HepG2 (cell line): Measurements from ENCODE around the gene INKA1. TPM values are rescaled to one million over a fixed set of nuclear protein-coding genes. Genes with fewer than 3 reads are reported as not detected.

Experiments used
- ATF7 ChIP-seq, 2 experiments: fragments of 450-650 bp in 1 of 2; sonication (generic) in 1 of 2; formaldehyde crosslinking in 1 of 2; IDR thresholded peaks; 2 replicates each; pipeline versions ENCODE4 v1.4.0 to v1.6.1; 2016 to 2020; ENCODE audit warnings: antibody characterized with exemption in 1 of 2, mild to moderate bottlenecking in 1 of 2, missing genetic modification reagents in 1 of 2
- CBFB ChIP-seq: sonication (generic); formaldehyde crosslinking; IDR thresholded peaks from 2 replicates; pipeline ENCODE4 v1.4.0; 2020; ENCODE audit warnings: missing genetic modification reagents
- KDM3A ChIP-seq: IDR thresholded peaks from 2 replicates; pipeline ENCODE4 v1.6.1; 2018; ENCODE audit warnings: low read depth, missing compliant biosample characterization
- NFRKB ChIP-seq: fragments of 450-650 bp; IDR thresholded peaks from 2 replicates; pipeline ENCODE4 v1.6.1; 2017
- PAWR ChIP-seq: sonication (generic); formaldehyde crosslinking; IDR thresholded peaks from 2 replicates; pipeline ENCODE4 v1.4.0; 2020; ENCODE audit warnings: missing genetic modification reagents, mild to moderate bottlenecking, borderline replicate concordance
- PPARG ChIP-seq: conservative IDR thresholded peaks from 2 replicates; pipeline ENCODE4 v1.6.1; 2016; ENCODE audit warnings: missing biosample characterization, missing genetic modification reagents
- XBP1 ChIP-seq: sonication (generic); formaldehyde crosslinking; IDR thresholded peaks from 2 replicates; pipeline ENCODE4 v1.5.0; 2020; ENCODE audit warnings: missing genetic modification reagents
- ZFP1 ChIP-seq: IDR thresholded peaks from 2 replicates; pipeline ENCODE4 v1.6.1; 2016
- ZKSCAN8 ChIP-seq: IDR thresholded peaks from 2 replicates; pipeline ENCODE4 v1.6.1; 2016; ENCODE audit warnings: borderline replicate concordance, missing genetic modification reagents, missing compliant biosample characterization
- ZNF530 ChIP-seq: sonication (generic); formaldehyde crosslinking; IDR thresholded peaks from 2 replicates; pipeline ENCODE4 v1.5.0; 2020; ENCODE audit warnings: low read depth, mild to moderate bottlenecking, missing genetic modification reagents
- ZNF850 ChIP-seq: sonication (generic); formaldehyde crosslinking; conservative IDR thresholded peaks from 2 replicates; pipeline ENCODE4 v1.9.0; 2021; ENCODE audit warnings: mild to moderate bottlenecking, missing genetic modification reagents
- polyA plus RNA-seq, 8 experiments: library from polyadenylated mRNA; depleted of rRNA in 3 of 8; stranded (reverse) in 7 of 8; unstranded in 1 of 8; fragments of >200 nt; fragmentation: Illumina TruSeq in 4 of 8; extraction: Trizol in 4 of 8; gene quantifications; 2 replicates each; pipeline versions ENCODE4 v1.2.1 to v1.2.3, GENCODE V29; 2011 to 2016; ENCODE audit warnings: low read depth in 4 of 8, missing spikeins in 1 of 8, mixed read lengths in 1 of 8; ENCODE audit not compliant: insufficient read depth in 1 of 8
- total RNA-seq, 5 experiments: library from RNA; depleted of rRNA; stranded (reverse); fragments of >200 nt; fragmentation: Illumina TruSeq; extraction: Trizol; gene quantifications; 2 replicates each; pipeline ENCODE4 v1.2.3, GENCODE V29; 2016; ENCODE audit warnings: low read depth in 1 of 5
- TF ChIP-seq, protein P1 (sequence below): sonication (generic); formaldehyde crosslinking; IDR thresholded peaks from 2 replicates; pipeline ENCODE4 v1.8.1; 2022; ENCODE audit warnings: low read depth, mild to moderate bottlenecking, missing genetic modification reagents
- TF ChIP-seq, protein P2 (sequence below), 2 experiments: IDR thresholded peaks; 2 replicates each; pipeline ENCODE4 v1.6.1; 2011 to 2012; ENCODE audit warnings: low read length in 2 of 2, borderline replicate concordance in 1 of 2, low read depth in 1 of 2, mild to moderate bottlenecking in 1 of 2, moderate library complexity in 1 of 2
- TF ChIP-seq, protein P3 (sequence below): sonication (generic); formaldehyde crosslinking; IDR thresholded peaks from 2 replicates; pipeline ENCODE4 v1.8.0; 2022; ENCODE audit warnings: mild to moderate bottlenecking, missing genetic modification reagents, moderate library complexity
- TF ChIP-seq, protein P4 (sequence below): sonication (generic); formaldehyde crosslinking; IDR thresholded peaks from 2 replicates; pipeline ENCODE4 v1.4.0; 2020; ENCODE audit warnings: missing genetic modification reagents, borderline replicate concordance
- TF ChIP-seq, protein P5 (sequence below): sonication (generic); formaldehyde crosslinking; IDR thresholded peaks from 2 replicates; pipeline ENCODE4 v1.5.0; 2020; ENCODE audit warnings: missing genetic modification reagents

The INKA1 gene
- total and polyA plus RNA-seq, 2 of the 13 experiments (the other 11 are each of a cell fraction or from before 2014, with no cell fraction given), result 0.22 to 0.41 TPM

DNA sequence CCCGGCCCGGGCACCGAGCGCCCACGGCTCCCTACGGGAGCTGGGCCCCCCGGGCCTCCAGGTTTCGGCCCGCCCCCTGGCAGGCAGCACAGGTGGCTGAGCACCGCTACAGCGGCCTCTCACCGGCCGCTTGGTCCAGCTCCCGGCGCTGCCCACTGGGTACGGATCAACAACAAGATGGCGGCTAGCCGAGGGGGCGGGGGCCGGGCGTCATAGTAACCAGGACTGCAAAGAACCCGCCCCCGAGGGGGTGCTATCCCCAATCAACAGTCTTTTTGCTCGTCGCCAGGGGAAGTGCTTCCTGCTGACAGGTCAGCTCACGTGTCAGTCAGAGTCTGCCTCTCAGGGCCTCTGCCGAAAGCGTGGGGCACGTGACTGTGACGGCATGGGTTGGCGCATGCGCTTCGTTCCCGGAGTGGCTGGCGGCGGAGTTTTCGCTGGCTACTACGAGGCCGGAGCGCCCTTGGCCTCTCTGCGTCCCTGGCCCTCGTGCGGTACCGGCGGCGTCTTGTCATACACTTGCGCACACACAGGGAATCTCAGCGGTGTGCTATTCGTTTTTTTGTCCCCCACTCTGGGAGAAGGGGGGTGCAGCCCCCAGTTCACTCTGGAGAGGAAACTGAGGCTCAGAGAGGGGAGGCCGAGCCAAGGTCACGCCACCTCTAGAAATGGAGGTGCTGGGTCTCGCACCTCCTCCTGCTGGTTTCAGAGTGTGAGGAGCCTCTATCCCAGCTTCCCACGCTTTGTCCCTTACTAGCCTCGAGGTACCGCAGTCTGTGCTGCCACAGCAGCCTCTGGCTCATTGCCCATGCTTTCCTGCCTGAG, 16.5 kb upstream of the INKA1 start, which contains the start of gene IP6K1 (continued):
- TF ChIP-seq XBP1, result 0 out of 2 replicates have a peak, but pooled peaks have one; percentile 32
- TF ChIP-seq, protein P1, sequence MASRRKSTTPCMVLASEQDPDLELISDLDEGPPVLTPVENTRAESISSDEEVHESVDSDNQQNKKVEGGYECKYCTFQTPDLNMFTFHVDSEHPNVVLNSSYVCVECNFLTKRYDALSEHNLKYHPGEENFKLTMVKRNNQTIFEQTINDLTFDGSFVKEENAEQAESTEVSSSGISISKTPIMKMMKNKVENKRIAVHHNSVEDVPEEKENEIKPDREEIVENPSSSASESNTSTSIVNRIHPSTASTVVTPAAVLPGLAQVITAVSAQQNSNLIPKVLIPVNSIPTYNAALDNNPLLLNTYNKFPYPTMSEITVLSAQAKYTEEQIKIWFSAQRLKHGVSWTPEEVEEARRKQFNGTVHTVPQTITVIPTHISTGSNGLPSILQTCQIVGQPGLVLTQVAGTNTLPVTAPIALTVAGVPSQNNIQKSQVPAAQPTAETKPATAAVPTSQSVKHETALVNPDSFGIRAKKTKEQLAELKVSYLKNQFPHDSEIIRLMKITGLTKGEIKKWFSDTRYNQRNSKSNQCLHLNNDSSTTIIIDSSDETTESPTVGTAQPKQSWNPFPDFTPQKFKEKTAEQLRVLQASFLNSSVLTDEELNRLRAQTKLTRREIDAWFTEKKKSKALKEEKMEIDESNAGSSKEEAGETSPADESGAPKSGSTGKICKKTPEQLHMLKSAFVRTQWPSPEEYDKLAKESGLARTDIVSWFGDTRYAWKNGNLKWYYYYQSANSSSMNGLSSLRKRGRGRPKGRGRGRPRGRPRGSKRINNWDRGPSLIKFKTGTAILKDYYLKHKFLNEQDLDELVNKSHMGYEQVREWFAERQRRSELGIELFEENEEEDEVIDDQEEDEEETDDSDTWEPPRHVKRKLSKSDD (CRISPR knock-in tag), result peak; percentile 90
- TF ChIP-seq ATF7 (IDR thresholded peaks at IDR 0.05), result no peak
- TF ChIP-seq ATF7 (CRISPR knock-in tag; IDR thresholded peaks at IDR 0.05), result no peak
- no peak for TF ChIP-seq ZNF850 (CRISPR knock-in tag)
- TF ChIP-seq ZNF530 (CRISPR knock-in tag), result no peak
- TF ChIP-seq, protein P2, sequence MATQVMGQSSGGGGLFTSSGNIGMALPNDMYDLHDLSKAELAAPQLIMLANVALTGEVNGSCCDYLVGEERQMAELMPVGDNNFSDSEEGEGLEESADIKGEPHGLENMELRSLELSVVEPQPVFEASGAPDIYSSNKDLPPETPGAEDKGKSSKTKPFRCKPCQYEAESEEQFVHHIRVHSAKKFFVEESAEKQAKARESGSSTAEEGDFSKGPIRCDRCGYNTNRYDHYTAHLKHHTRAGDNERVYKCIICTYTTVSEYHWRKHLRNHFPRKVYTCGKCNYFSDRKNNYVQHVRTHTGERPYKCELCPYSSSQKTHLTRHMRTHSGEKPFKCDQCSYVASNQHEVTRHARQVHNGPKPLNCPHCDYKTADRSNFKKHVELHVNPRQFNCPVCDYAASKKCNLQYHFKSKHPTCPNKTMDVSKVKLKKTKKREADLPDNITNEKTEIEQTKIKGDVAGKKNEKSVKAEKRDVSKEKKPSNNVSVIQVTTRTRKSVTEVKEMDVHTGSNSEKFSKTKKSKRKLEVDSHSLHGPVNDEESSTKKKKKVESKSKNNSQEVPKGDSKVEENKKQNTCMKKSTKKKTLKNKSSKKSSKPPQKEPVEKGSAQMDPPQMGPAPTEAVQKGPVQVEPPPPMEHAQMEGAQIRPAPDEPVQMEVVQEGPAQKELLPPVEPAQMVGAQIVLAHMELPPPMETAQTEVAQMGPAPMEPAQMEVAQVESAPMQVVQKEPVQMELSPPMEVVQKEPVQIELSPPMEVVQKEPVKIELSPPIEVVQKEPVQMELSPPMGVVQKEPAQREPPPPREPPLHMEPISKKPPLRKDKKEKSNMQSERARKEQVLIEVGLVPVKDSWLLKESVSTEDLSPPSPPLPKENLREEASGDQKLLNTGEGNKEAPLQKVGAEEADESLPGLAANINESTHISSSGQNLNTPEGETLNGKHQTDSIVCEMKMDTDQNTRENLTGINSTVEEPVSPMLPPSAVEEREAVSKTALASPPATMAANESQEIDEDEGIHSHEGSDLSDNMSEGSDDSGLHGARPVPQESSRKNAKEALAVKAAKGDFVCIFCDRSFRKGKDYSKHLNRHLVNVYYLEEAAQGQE (IDR thresholded peaks at IDR 0.05; ENCODE audit: borderline replicate concordance in 1 of 2, low read depth in 1 of 2, low read length in 2 of 2), result no peak
- TF ChIP-seq, protein P3, sequence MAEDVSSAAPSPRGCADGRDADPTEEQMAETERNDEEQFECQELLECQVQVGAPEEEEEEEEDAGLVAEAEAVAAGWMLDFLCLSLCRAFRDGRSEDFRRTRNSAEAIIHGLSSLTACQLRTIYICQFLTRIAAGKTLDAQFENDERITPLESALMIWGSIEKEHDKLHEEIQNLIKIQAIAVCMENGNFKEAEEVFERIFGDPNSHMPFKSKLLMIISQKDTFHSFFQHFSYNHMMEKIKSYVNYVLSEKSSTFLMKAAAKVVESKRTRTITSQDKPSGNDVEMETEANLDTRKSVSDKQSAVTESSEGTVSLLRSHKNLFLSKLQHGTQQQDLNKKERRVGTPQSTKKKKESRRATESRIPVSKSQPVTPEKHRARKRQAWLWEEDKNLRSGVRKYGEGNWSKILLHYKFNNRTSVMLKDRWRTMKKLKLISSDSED (CRISPR knock-in tag), result peak; percentile 75; the same call in 1 of the 2 replicates
- no peak for TF ChIP-seq CBFB (CRISPR knock-in tag)
- TF ChIP-seq ZKSCAN8 (CRISPR knock-in tag), result no peak
- no peak for TF ChIP-seq ZFP1 (CRISPR knock-in tag)
- TF ChIP-seq PAWR, result no peak
- no peak for TF ChIP-seq PPARG
- TF ChIP-seq KDM3A (CRISPR knock-in tag), result 0 out of 2 replicates have a peak, but pooled peaks have one; percentile 26
- TF ChIP-seq NFRKB, result no peak
- TF ChIP-seq, protein P4, sequence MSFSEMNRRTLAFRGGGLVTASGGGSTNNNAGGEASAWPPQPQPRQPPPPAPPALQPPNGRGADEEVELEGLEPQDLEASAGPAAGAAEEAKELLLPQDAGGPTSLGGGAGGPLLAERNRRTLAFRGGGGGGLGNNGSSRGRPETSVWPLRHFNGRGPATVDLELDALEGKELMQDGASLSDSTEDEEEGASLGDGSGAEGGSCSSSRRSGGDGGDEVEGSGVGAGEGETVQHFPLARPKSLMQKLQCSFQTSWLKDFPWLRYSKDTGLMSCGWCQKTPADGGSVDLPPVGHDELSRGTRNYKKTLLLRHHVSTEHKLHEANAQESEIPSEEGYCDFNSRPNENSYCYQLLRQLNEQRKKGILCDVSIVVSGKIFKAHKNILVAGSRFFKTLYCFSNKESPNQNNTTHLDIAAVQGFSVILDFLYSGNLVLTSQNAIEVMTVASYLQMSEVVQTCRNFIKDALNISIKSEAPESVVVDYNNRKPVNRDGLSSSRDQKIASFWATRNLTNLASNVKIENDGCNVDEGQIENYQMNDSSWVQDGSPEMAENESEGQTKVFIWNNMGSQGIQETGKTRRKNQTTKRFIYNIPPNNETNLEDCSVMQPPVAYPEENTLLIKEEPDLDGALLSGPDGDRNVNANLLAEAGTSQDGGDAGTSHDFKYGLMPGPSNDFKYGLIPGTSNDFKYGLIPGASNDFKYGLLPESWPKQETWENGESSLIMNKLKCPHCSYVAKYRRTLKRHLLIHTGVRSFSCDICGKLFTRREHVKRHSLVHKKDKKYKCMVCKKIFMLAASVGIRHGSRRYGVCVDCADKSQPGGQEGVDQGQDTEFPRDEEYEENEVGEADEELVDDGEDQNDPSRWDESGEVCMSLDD (CRISPR knock-in tag), result no peak
- TF ChIP-seq, protein P5, sequence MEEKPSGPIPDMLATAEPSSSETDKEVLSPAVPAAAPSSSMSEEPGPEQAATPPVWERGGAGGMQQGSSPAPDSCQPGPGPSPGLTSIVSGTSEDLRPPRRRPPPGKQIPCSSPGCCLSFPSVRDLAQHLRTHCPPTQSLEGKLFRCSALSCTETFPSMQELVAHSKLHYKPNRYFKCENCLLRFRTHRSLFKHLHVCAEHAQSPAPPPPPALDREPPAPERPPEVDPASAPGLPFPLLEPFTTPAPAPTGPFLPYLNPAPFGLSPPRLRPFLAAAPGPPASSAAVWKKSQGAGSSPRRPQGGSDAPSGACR, result no peak; the same call in 1 of the 2 replicates
